GM18526 (cell line): Measurements from ENCODE around the gene TCAP.

ENCODE experiments used
- POLR2A ChIP-seq: IDR thresholded peaks from 3 replicates; pipeline ENCODE4 v1.6.1; 2011; ENCODE audit not compliant: insufficient read length; ENCODE audit errors: extremely low read depth

TCAP gene

DNA sequence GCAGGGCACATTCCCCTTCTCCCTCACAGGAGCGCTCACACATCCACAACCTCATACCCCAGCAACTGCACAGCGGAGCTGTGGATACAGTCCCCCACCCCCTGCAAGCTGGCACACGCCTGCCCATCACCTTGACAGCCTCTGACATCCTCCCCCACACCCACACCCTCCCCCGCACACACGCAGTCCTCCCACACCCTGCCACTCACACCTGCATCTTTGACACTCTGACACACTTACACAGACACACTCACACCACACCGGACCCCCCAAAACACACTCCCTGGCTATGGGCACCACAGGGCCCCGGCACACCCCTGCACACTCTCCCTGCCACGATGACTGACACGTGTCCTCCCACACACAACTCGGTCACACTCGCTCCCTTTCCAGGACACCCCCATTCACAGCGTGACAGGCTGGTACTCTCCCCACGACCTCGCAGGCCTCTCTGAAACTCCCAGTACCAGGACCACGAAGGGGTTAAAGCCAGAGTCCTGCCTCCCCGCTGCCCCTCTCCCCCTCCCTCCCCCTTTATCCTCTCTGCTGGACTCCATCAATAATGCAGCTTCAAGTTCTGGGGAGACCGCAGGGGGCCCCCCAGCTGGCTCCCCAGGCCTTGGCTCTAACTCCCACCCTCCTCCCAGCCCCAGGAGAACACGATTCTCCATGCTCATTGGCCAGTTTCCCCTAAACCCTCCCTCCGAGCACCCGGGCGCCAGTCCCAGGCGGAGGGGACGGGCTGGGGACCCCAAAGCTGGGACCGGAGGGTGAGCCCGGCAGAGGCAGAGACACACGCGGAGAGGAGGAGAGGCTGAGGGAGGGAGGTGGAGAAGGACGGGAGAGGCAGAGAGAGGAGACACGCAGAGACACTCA lies 38.7 kb upstream of the TCAP start, which contains the start of gene PPP1R1B:
Gene PPP1R1B (plus strand): TSS at position 782 of the 876 bp plus-strand sequence. CDS start 441 bp downstream, outside the sequence.
- no peak for TF ChIP-seq POLR2A

GRCh38 chr17:39627047-39627711 lies 38.0 kb upstream of the TCAP start:
- no peak for TF ChIP-seq POLR2A

GRCh38 chr17:39627712-39628516 lies 37.2 kb upstream of the TCAP start:
- no peak for TF ChIP-seq POLR2A

DNA sequence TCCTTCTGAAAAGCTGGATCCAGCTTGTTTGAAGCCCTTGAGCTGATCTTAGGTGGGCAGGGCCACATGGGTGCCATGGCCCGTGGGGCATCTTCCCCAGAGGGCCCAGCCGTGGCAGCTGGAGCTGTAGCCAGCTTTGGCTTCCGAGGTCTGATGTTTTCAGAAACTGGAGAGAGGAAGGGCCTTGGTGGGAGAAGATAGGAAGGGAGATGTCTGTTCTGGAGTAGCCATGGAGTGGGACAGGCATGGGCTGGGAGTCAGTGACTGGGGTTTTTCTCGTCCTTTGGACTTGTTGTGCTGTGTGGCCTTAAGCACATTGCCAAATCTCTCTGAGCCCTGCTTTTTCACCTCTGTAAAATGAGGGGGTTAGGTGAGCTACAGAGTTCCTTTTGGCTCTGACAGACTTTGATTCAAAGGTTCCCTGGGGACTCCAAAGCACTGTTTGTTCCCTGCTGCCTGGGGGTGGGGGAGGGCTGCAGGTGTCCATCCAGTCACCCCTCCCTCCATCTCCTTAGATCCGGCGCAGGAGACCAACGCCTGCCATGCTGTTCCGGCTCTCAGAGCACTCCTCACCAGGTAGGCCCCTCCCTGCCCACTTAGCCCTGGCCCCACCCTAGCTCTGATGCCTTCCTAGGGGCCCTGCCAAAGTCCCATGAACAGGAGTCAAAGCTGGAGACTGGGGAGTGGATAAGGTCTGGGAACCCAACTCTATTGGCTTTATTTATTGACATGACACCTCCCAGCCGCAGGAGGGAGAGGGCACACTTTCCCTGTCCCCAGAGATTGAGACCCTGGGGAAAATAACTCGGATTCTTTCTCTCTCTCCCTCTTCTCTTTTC lies 36.3 kb upstream of the TCAP start:
- no peak for TF ChIP-seq POLR2A

GRCh38 chr17:39629494-39629880 lies 35.7 kb upstream of the TCAP start:
- no peak for TF ChIP-seq POLR2A

GRCh38 chr17:39629898-39630297 lies 35.3 kb upstream of the TCAP start:
- TF ChIP-seq POLR2A: no peak

DNA sequence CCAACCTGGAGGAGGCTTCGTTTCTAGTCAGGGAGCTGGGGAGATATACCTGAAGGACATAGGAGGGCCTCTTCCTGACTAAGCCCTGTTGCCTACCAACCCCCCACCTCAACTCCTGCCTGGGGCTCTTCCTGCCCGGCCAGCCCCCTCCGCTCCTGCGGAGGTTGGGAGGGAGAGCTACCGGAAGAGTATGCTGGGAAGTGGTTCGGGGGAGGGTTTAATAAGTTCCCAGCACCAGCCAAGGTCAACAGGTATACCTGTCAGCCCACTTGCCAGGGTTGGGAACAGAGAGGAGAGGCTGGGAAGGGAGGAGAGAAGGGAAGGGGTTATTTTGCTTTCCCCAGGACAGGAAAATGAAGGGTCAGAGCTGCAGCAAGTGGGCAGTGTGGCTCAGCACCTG lies 33.7 kb upstream of the TCAP start:
- TF ChIP-seq POLR2A: no peak

- no peak for TF ChIP-seq POLR2A
These were observed 32.8 kb upstream of the TCAP start for GRCh38 chr17:39632153-39632941.

DNA sequence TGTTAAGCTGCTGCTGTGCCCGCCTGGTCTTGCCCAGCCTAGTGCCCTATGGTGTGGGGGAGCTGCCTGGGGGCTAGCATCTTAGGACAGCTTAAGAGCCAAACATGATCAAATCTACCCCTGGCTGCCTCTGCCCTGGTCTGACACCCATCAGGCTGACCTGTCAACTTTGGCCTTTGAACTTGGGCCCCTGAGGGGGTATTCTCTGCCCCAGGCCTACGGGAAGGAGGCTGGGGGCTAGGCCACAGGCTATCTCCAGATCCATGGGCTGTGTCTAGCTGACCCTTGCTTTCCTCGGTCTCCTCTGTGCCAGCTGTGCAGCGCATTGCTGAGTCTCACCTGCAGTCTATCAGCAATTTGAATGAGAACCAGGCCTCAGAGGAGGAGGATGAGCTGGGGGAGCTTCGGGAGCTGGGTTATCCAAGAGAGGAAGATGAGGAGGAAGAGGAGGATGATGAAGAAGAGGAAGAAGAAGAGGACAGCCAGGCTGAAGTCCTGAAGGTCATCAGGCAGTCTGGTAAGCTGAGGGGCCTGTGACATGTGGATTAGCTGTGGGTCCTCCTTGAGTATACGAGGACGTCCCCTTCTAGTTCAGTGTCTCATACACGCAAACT lies 31.5 kb upstream of the TCAP start:
- no peak for TF ChIP-seq POLR2A

- no peak for TF ChIP-seq POLR2A
These were observed 30.7 kb upstream of the TCAP start for GRCh38 chr17:39634384-39634871.

DNA sequence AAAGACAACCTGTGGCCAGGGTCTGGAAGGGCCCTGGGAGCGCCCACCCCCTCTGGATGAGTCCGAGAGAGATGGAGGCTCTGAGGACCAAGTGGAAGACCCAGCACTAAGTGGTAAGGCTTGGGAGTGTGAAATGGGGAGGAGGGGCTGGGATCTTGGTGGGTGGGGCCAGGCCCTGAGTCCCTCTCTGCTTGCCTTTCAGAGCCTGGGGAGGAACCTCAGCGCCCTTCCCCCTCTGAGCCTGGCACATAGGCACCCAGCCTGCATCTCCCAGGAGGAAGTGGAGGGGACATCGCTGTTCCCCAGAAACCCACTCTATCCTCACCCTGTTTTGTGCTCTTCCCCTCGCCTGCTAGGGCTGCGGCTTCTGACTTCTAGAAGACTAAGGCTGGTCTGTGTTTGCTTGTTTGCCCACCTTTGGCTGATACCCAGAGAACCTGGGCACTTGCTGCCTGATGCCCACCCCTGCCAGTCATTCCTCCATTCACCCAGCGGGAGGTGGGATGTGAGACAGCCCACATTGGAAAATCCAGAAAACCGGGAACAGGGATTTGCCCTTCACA lies 29.5 kb upstream of the TCAP start:
- no peak for TF ChIP-seq POLR2A

GRCh38 chr17:39636587-39636926 lies 28.6 kb upstream of the TCAP start:
- no peak for TF ChIP-seq POLR2A
